Left hindlimb (tissue), 1 donor: Measurements from ENCODE around the gene ATP8A1.

Source experiments
- DNase-seq: peaks from one replicate; pipeline ENCODE4 v3.0.0-alpha.2; 2018

The ATP8A1 gene

GRCh38 chr4:42624551-42624950 is 32.4 kb downstream of the ATP8A1 start:
- no peak for DNase-seq

DNA sequence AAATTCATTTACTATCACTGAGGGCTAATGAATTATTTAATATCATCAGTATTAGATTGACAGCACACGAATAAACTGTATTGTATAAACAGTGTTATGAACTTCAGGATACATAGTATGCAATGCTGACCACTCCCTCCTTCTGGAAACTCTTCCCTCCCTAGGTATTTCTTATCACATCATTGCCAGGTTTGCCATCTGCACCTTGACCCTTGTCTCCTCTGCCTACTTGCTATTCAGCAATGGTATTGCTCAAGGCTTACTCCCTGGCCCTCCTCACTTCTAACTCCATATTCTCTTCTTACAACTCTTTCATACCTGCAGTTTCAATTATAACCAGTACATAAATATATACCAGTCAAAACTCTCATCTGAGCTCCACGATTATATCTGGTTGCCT is 38.9 kb downstream of the ATP8A1 start:
- no peak for DNase-seq

DNA sequence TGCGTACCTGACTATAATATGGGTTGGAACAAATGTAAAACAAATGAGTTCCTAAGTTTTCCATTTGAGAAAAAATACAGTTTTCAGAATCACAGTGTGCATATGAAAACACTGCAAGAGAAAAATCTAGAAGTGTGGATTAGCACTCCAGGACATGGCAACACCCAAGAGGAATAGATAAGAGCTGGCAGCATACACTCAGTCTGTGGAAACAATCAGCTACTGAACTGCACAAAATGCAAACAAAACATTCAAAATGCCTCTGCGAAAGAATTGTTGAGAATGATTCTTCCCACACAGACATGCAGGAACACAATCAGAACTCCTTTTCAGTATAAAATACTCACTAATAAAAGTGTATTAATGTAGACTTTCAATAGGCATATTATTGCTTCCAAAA is 39.9 kb downstream of the ATP8A1 start:
- no peak for DNase-seq

- DNase-seq: no peak
Measured at GRCh38 chr4:42616572-42616971, 40.3 kb downstream of the ATP8A1 start.

GRCh38 chr4:42615131-42615763 is 41.7 kb downstream of the ATP8A1 start:
- DNase-seq: no peak

DNA sequence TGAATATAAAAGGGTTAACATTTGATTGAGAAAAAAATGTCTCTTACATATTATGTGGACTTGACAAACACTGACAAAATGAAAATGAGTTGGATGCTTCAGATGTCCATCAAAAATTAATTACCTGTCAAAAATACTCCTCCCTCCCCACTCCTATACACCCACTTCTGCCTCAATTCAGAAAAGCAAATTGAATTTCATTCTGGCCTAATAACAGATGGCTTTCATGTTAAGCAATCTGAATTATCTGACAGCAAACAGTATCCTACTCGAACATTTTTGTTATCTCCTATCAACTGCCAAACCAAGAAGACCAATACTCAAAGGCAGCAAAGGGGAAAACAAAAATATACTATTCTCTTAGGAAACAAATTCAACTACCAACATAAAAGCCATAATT is 44.0 kb downstream of the ATP8A1 start:
- DNase-seq: no peak

GRCh38 chr4:42610941-42611340 is 46.0 kb downstream of the ATP8A1 start:
- no peak for DNase-seq

GRCh38 chr4:42609051-42609450 is 47.9 kb downstream of the ATP8A1 start:
- DNase-seq: no peak

DNA sequence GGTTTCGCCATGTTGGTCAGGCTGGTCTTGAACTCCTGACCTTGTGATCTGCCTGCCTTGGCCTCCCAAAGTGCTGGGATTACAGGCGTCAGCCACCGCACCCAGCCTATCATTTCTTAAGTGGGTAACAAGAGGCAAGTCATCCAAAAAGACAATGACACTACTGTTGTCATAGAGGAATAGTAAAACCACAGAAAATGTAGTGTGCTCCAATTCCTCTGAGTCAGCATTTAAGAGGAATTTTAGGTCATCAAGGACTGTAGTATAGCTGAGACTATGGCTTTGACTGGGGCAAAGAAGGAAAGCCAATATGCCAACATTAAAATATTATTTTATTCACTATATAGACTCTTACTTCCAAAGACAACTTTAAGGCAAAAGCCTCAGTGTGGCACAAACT is 48.4 kb downstream of the ATP8A1 start:
- no peak for DNase-seq

- DNase-seq: no peak
Measured at GRCh38 chr4:42607011-42607726, 49.7 kb downstream of the ATP8A1 start.

GRCh38 chr4:42605264-42605663 is 51.6 kb downstream of the ATP8A1 start:
- no peak for DNase-seq

DNA sequence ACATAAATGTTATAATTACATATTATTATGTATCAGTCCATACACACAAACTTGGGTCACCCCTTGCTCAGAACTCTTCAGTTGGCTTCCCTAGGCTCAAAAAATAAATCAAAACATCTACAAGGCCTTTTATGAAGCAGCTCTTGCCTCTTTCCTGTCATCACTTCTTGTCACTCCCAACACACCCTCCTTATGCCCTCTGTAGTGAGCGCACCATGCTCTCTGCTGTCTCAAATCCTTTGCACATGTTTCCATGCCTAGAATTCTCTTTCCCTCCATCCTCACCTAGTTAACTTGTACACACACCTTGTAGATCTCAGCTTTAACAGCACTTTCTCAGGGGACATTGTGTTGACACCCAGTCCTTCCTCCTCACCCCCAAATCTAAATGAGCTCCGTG is 53.0 kb downstream of the ATP8A1 start:
- no peak for DNase-seq

- no peak for DNase-seq
Measured at GRCh38 chr4:42600578-42600977, 56.3 kb downstream of the ATP8A1 start.

- DNase-seq: no peak
Measured at GRCh38 chr4:42596918-42597317, 60.0 kb downstream of the ATP8A1 start.

- no peak for DNase-seq
Measured at GRCh38 chr4:42594888-42595287, 62.0 kb downstream of the ATP8A1 start.

GRCh38 chr4:42588909-42589308 is 68.0 kb downstream of the ATP8A1 start:
- DNase-seq: no peak

DNA sequence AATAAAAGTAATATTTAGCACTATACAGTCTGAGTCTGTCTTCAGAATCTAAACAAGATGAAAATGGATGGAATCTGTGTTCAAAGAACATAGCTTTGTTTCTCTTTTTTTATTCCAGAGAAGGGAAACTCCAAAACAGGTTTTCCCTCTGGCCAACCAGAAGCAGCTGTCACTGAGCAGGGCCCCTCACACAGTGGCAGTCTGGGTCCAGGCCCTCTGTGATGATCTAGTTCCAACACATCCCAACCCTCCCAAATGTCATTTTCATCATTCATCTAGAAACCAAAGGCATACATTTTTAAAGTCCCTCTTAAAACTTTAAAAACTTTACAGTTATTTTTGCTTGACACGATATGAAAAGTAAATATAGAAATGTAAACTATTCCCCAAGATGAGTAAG is 70.1 kb downstream of the ATP8A1 start:
- no peak for DNase-seq

GRCh38 chr4:42579903-42580302 is 77.0 kb downstream of the ATP8A1 start:
- DNase-seq: no peak

GRCh38 chr4:42578187-42578586 is 78.7 kb downstream of the ATP8A1 start:
- no peak for DNase-seq

- DNase-seq: no peak
Measured at GRCh38 chr4:42574870-42575430, 82.0 kb downstream of the ATP8A1 start.

- no peak for DNase-seq
Measured at GRCh38 chr4:42573249-42573648, 83.7 kb downstream of the ATP8A1 start.

DNA sequence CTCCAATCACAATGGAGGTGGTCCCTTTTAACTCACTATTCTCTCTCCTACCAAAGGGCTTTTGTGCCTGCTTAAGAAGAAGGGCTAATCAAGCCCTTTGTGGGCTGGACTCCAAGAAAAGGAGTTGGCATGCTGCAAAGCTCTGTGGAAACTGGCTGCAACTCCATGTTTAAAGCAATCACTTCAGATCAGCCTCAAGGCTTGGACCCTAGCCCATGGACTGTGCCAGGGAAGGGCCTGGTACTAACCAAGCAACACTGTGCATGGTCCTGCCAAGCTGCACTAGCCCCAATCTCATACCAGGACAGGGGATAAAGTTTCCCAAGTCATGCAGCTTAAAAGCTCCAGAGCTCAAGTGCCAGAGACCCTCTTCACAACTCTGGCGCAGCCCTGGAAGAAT is 86.7 kb downstream of the ATP8A1 start:
- DNase-seq: no peak

- DNase-seq: no peak
Measured at GRCh38 chr4:42568610-42569207, 88.2 kb downstream of the ATP8A1 start.

- DNase-seq: no peak
Measured at GRCh38 chr4:42566835-42567234, 90.1 kb downstream of the ATP8A1 start.
